GM18505 (cell line): ENCODE data around the gene SHANK1.

Experiments used
- ATAC-seq: cut with Tn5 transposase; IDR thresholded peaks from one replicate; pipeline ENCODE4 v1.9.1; 2021; ENCODE audit not compliant: unreplicated experiment
- POLR2A ChIP-seq: IDR thresholded peaks from 4 replicates; pipeline ENCODE4 v1.6.1; 2011; ENCODE audit warnings: borderline replicate concordance; ENCODE audit not compliant: insufficient read depth, insufficient read length; ENCODE audit errors: extremely low read depth

Gene SHANK1

DNA sequence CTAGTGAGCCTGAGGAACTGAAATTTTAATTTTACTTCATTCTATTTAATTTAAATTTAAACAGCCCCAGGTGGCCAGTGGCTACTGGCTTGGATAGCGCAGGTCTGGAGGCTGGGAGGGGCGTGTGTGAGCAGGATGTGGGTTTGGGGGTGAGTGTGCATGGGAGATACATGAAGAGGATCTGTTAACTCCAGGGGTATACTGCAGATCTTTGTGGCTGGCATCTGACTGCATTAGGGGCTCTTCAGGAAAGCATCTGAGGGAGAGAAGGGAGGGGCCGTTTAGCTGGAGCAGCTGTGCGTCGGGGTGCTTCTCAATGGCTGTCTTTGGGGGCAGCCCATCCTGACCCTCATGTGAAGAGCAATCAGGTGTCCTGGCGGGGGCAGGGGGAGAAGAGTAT, 6.8 kb downstream of the SHANK1 start:
- no peak for ATAC-seq
- no peak for TF ChIP-seq POLR2A

- TF ChIP-seq POLR2A, result no peak
Measured at GRCh38 chr19:50711805-50712204, 7.8 kb downstream of the SHANK1 start.

GRCh38 chr19:50711196-50711595, 8.4 kb downstream of the SHANK1 start:
- ATAC-seq, result no peak
- TF ChIP-seq POLR2A, result no peak

More at GRCh38 chr19:50711805-50712204, 7.8 kb downstream of the SHANK1 start:
- no peak for ATAC-seq

- TF ChIP-seq POLR2A, result no peak
- ATAC-seq, result no peak
Measured at GRCh38 chr19:50710612-50711011, 9.0 kb downstream of the SHANK1 start.

GRCh38 chr19:50710094-50710493, 9.5 kb downstream of the SHANK1 start:
- no peak for ATAC-seq
- no peak for TF ChIP-seq POLR2A

- no peak for TF ChIP-seq POLR2A
- ATAC-seq, result no peak
Measured at GRCh38 chr19:50708179-50708879, 11.3 kb downstream of the SHANK1 start.

GRCh38 chr19:50706387-50706786, 13.2 kb downstream of the SHANK1 start:
- ATAC-seq, result no peak
- no peak for TF ChIP-seq POLR2A

- no peak for TF ChIP-seq POLR2A
- ATAC-seq, result no peak
Measured at GRCh38 chr19:50705422-50706019, 14.1 kb downstream of the SHANK1 start.

DNA sequence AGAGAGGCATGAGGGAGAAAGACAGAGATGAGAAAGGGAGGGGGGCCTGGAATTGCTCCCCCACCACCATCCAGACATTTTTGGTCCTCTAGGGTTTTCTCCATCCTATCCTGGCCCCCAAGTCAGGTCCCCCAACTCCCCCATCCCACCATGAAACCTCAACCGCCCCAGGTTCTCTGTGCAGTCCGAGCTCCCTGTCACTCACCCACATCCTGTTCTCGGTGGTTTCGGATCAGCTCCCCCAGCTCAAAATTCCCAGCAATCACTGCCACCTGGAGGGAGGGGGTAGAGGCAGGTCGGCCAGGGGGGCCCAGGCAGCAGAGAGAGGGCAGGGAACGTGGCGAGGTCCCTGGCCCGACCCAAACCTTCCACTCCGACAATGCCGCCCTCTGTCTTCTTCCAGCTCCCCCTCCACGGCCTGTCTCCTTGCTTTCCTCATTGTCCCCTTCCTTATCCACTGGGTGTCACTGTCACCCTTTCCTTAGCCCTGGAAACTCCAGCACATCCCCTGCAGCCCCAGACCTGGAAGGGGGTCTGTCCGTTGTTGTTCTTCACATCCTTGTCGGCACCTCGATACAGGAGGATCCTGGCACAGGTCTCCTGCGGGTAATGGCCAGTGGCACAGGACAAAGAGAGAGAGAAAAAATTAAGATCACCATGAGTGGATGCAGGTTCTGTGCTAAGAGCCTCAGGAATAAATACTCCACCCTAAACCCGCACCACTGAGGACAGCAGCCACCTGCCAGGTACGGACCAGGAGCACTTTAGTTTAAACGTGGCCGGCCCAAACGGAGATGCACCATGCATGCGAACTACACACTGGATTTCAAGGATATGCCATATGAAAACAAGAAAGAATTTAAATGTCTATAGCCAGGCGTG, 15.4 kb downstream of the SHANK1 start:
- no peak for ATAC-seq
- TF ChIP-seq POLR2A, result no peak

DNA sequence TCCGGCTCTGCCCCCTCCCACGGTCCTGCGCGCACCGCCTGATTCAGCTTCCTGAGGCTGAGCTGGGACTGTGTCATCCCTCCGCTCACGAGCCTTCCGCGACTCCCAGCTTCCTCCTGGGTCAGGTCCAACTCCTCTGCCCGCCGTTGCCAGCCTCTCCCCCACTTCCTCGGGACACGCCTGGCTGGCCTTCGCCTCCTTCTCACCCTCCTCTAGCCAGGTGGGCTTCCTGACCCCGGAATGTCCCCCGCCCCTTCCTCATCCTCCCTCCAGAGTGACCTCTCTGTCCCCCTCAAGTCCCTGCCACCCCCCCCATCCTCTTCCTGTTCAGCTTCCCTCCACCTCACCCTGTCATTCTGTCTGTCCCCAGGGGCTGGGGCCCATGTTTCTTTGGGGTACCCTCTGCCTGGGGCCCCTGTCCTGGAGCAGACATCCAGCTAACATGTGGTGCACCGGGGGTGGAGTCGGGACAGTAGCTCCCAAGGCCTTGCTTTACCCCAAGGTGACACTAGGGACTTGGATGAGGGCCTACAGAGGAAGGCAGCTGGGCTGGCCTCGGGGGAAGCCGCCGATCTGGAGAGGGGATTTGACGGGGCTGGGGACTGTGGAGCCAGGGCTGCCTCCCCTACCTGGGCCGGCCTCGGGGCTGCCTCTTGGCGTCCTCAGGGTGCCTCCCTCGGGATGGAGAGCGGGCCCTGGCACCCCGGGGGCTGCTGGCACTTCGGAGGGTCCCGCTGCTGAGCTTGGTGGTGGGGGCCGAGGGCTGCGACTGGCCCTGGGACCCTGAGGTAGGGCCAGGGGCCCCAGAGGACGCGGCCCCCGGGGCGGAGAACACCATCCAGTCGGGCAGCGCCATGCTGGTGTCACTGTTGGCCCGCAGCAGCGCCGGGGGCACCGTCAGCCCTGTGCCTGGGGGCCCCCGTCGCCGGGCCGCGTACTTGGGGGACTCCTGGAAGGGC, 16.5 kb downstream of the SHANK1 start:
- TF ChIP-seq POLR2A, result no peak
- no peak for ATAC-seq

DNA sequence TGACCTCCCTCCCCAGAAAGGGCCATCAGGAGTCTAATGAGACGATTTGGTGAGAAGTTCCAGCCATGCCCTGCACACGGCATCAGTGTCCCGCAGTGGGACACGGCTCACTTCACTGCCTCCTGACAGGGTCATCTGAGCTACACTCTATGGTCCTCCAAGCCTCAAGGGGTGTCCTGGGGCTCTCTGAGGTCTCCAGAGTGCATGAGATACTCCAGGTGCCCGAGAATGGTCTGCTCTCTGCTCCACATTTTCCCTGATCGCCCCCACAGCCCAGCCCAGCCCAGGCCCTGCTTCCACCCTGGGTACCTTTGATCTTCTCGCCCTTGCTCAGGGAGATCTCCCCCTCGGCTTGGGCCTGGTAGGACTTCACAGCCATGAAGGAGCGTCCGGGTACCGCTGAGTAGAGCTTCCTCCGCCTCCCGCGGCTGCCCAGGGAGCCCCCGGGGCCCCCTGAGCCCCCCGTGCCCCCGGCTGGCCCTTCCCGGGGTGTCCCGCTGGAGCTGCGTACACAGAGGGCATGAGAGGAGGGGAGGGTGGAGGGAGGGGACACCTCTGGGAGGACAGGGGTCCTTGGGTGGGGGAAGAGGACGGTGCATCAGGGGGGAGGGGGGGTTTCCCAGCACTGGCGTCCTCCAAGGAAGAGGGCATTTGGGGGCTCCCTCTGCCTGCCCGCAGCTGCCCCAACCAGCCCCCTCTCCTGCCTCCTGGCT, 17.3 kb downstream of the SHANK1 start:
- TF ChIP-seq POLR2A, result no peak
- ATAC-seq, result no peak

DNA sequence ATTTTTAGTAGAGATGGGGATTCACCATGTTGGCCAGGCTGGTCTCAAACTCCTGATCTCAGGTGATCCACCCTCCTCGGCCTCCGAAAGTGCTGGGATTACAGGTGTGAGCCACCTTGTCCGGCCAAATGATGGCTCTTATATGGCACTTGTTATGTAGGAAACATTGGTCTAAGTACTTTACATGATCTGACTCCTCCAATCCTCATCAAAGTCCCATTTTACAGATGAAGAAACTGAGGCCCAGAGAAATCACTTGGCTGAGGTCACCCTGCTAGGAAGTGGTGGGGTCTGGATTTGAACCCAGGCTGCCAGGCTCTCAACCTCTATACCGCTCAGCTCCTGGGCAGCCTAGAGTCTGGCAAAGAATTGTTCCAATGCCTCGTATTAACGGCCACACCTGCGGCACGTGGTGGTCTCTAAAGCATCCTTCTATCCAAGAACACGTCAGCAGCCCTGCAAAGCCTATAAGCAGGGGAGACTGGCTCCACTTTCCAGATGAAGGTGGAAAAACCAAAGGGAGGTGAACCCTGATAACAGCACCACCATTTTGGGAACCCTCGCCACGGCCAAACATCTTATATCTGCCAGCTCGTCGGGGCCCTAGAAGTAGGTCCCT, 18.1 kb downstream of the SHANK1 start:
- no peak for TF ChIP-seq POLR2A
- ATAC-seq, result no peak
